ENCODE data around the gene CHST7. TPM values are rescaled to one million over a fixed set of nuclear protein-coding genes. Genes with fewer than 3 reads are reported as not detected.
A peak's percentile ranks its signal among the peaks of the same experiment; 100 is the strongest.

Gene CHST7
- total RNA-seq, 1 donor from 2014 or later: 7.5 TPM

GRCh38 chrX:46636223-46636622 is 62.7 kb downstream of the CHST7 start:
- TF ChIP-seq CTCF (IDR thresholded peaks at IDR 0.05): no peak
- Mint-ChIP-seq H3K27me3 (no peaks in the 10 kb centered on the region), H3K27ac (peak overlapping the region; percentile 2), H3K4me3 (no peak overlapping the region), H3K9me3 (no peaks in the 10 kb centered on the region), H3K4me1 (peaks cover 34% of the 10 kb centered on the region), H3K36me3 (ENCODE audit: low read depth) (peaks cover 60% of the 10 kb centered on the region)
- ChIA-PET POLR2A (interaction anchor here (1.4 to 2.7 kb wide), 3 partner anchors 7 to 62 kb away, joined by 3 to 20 read pairs (median 9); no protein-coding TSS in a partner anchor), CTCF (no interaction called here)
- no peak for ATAC-seq (ENCODE audit: low read depth)
- DNase-seq: no peak
- intact Hi-C loops (cut with micrococcal nuclease): no loop called here

GRCh38 chrX:46637938-46638337 is 64.4 kb downstream of the CHST7 start:
- H3K4me1 Mint-ChIP-seq: peaks cover 44% of the 10 kb centered on the region
- DNase-seq (no peak), ATAC-seq (ENCODE audit: low read depth) (peak; percentile 85)
- TF ChIP-seq CTCF (IDR thresholded peaks at IDR 0.05): no peak
- H3K27ac Mint-ChIP-seq: peak overlapping the region; percentile 59
- CTCF ChIA-PET: interaction anchor here (1.1 to 1.2 kb wide), 2 partner anchors 76 to 159 kb away, joined by 3 read pairs; no protein-coding TSS in a partner anchor
- H3K36me3 Mint-ChIP-seq (ENCODE audit: low read depth): peaks cover 60% of the 10 kb centered on the region
- POLR2A ChIA-PET: interaction anchor here (0.9 to 2.7 kb wide), 3 partner anchors 9 to 28 kb away, joined by 3 to 20 read pairs (median 9); no protein-coding TSS in a partner anchor
- no peaks in the 10 kb centered on the region for H3K27me3 Mint-ChIP-seq
- no peak overlapping the region for H3K4me3 Mint-ChIP-seq
- intact Hi-C loops (cut with micrococcal nuclease): loop anchor here (1.0 kb wide), 1 partner anchor 10 kb away; no protein-coding TSS in a partner anchor
- no peaks in the 10 kb centered on the region for H3K9me3 Mint-ChIP-seq

GRCh38 chrX:46642145-46642544 is 68.6 kb downstream of the CHST7 start:
- H3K4me1 Mint-ChIP-seq: peaks cover 54% of the 10 kb centered on the region
- H3K36me3 Mint-ChIP-seq (ENCODE audit: low read depth): peaks cover 59% of the 10 kb centered on the region

DNA sequence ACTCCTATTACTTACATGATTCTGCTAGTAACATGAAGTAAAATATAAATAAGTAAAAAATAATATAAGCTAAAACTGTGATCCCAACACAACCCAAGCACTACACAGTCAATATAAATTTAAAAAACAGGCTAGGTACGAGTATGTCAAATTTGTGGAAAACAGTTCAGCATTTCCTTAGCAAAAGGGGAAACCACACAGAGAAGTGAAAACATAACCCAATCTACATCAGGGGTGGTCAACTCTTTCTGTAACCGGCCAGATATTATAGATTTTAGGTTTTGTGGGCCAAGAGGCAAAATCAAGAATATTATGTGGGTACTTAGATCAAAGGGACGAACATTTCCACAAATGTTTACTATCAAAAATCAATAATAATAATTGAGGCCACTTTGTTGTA is 70.1 kb downstream of the CHST7 start:
- CTCF ChIA-PET: no interaction called here
- H3K4me3 Mint-ChIP-seq: no peak overlapping the region
- no peak for TF ChIP-seq CTCF (IDR thresholded peaks at IDR 0.05)
- no peaks in the 10 kb centered on the region for H3K9me3 Mint-ChIP-seq
- H3K27me3 Mint-ChIP-seq: no peaks in the 10 kb centered on the region
- peak overlapping the region; percentile 59 for H3K27ac Mint-ChIP-seq
- peaks cover 65% of the 10 kb centered on the region for H3K36me3 Mint-ChIP-seq (ENCODE audit: low read depth)
- H3K4me1 Mint-ChIP-seq: peaks cover 42% of the 10 kb centered on the region
- intact Hi-C loops (cut with micrococcal nuclease): loop anchor here (5.0 kb wide), 4 partner anchors 44 to 261 kb away; partner anchors contain the start of gene SLC9A7
- POLR2A ChIA-PET: no interaction called here
- no peak for ATAC-seq (ENCODE audit: low read depth)
- DNase-seq: no peak

More at GRCh38 chrX:46642145-46642544, 68.6 kb downstream of the CHST7 start:
- no peak overlapping the region for H3K4me3 Mint-ChIP-seq
- DNase-seq (no peak), ATAC-seq (ENCODE audit: low read depth) (peak; percentile 42)
- POLR2A ChIA-PET: interaction anchor here (1.0 to 1.2 kb wide), 3 partner anchors 14 to 70 kb away, joined by 4 to 7 read pairs (median 4); no protein-coding TSS in a partner anchor
- peak overlapping the region; percentile 56 for H3K27ac Mint-ChIP-seq
- CTCF ChIA-PET: interaction anchor here (0.5 to 1.7 kb wide), 7 partner anchors 8 to 154 kb away, joined by 3 to 6 read pairs (median 4); no protein-coding TSS in a partner anchor
- intact Hi-C loops (cut with micrococcal nuclease): loop anchor here (1.0 to 5.0 kb wide), 6 partner anchors 45 to 260 kb away; partner anchors contain the start of genes CHST7 and SLC9A7
- no peaks in the 10 kb centered on the region for H3K9me3 Mint-ChIP-seq
- no peaks in the 10 kb centered on the region for H3K27me3 Mint-ChIP-seq
- TF ChIP-seq CTCF (IDR thresholded peaks at IDR 0.05): no peak

DNA sequence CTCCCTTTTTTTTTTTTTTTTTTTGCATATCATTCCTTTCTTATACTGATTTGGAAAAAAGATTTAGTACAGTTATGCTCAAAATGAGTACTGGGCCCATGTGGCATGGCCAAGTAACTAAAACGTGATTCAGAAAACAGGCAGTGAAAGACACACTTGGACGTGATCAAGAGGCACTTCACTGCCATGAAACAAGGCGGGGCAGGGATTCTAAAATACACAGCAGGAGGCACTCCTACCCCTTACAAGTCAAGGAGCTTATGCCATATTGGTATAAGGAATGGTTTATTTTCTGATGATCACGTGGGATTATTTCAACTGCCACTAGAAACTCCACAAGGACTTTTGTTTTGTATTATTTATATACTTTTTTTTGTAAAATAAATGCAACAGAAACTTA is 72.0 kb downstream of the CHST7 start:
- intact Hi-C loops (cut with micrococcal nuclease): no loop called here

More for the DNA sequence above, 72.0 kb downstream of the CHST7 start:
- peak overlapping the region; percentile 30 for H3K27ac Mint-ChIP-seq
- POLR2A ChIA-PET: no interaction called here
- no peak overlapping the region for H3K4me3 Mint-ChIP-seq
- H3K36me3 Mint-ChIP-seq (ENCODE audit: low read depth): peaks cover 60% of the 10 kb centered on the region
- no peak for TF ChIP-seq CTCF (IDR thresholded peaks at IDR 0.05)
- DNase-seq (no peak), ATAC-seq (ENCODE audit: low read depth) (no peak)
- peaks cover 57% of the 10 kb centered on the region for H3K4me1 Mint-ChIP-seq
- H3K9me3 Mint-ChIP-seq: no peaks in the 10 kb centered on the region
- CTCF ChIA-PET: interaction anchor here (0.7 kb wide), 1 partner anchor 23 kb away, joined by 3 read pairs; no protein-coding TSS in a partner anchor
- H3K27me3 Mint-ChIP-seq: no peaks in the 10 kb centered on the region
